Naive thymus-derived CD4-positive, alpha-beta T cell (primary cell): ENCODE results near the gene NEDD4L. TPM values are rescaled to one million over a fixed set of nuclear protein-coding genes. Genes with fewer than 3 reads are reported as not detected.

ENCODE experiments used
- ATAC-seq: fragments of 150-1000 bp; cut with Tn5 transposase; 2 replicates; pipeline ENCODE4 v1.10.0; 2021; ENCODE audit warnings: mild to moderate bottlenecking, moderate library complexity
- CTCF ChIA-PET: fragments of 350-600 bp; sonication (Branson Sonifier 250); formaldehyde crosslinking; loops from one replicate; lab custom pipeline; 2021; ENCODE audit warnings: antibody characterized with exemption; lab: Charles Lee
- POLR2A ChIA-PET: fragments of 350-600 bp; sonication (Branson Sonifier 250); formaldehyde crosslinking; loops from one replicate; lab custom pipeline; 2021; ENCODE audit warnings: antibody characterized with exemption, inconsistent platforms; lab: Charles Lee
- DNase-seq, 9 donors: peaks; one replicate each; pipeline versions ENCODE4 v3.0.0 to v3.0.0-alpha.2; 2020 to 2022; ENCODE audit warnings: mixed read lengths in 1 of 9
- H3K27ac ChIP-seq: one replicate; pipeline ENCODE4 v1.7.0; 2013; ENCODE audit warnings: mild to moderate bottlenecking, low read depth, low read length, moderate library complexity
- H3K27me3 ChIP-seq, 2 donors: one replicate each; pipeline ENCODE4 v1.7.0; 2013; ENCODE audit warnings: low read length in 2 of 2, mild to moderate bottlenecking in 2 of 2, moderate library complexity in 2 of 2; ENCODE audit not compliant: control insufficient read depth in 2 of 2, insufficient read depth in 2 of 2
- H3K36me3 ChIP-seq, 3 experiments: 1 replicate in 2 of 3; 2 replicates in 1 of 3; pipeline ENCODE4 v1.7.0; 2013; ENCODE audit warnings: low read length in 3 of 3, mild to moderate bottlenecking in 3 of 3, moderate library complexity in 1 of 3; ENCODE audit not compliant: insufficient read depth in 3 of 3, control insufficient read depth in 2 of 3
- H3K4me1 ChIP-seq, 2 donors: one replicate each; pipeline ENCODE4 v1.7.0; 2013; ENCODE audit warnings: low read length in 2 of 2, mild to moderate bottlenecking in 2 of 2, moderate library complexity in 1 of 2; ENCODE audit not compliant: control insufficient read depth in 2 of 2, insufficient read depth in 2 of 2
- H3K4me3 ChIP-seq: 2 replicates; pipeline ENCODE4 v1.7.0; 2013; ENCODE audit warnings: mild to moderate bottlenecking, low read length
- H3K9me3 ChIP-seq, 3 experiments: 1 replicate in 2 of 3; 2 replicates in 1 of 3; pipeline ENCODE4 v1.7.0; 2013; ENCODE audit warnings: low read length in 3 of 3; ENCODE audit not compliant: control insufficient read depth in 2 of 3
- H3K27ac Mint-ChIP-seq, 9 donors: one replicate each; pipeline ENCODE4 v1.8.0; 2020 to 2022; ENCODE audit warnings: mixed read lengths in 9 of 9, mild to moderate bottlenecking in 8 of 9, moderate library complexity in 5 of 9, inconsistent platforms in 2 of 9
- H3K27me3 Mint-ChIP-seq, 5 donors: one replicate each; pipeline ENCODE4 v1.8.0; 2021 to 2022; ENCODE audit warnings: mixed read lengths in 5 of 5, mild to moderate bottlenecking in 1 of 5
- H3K36me3 Mint-ChIP-seq, 5 donors: one replicate each; pipeline ENCODE4 v1.8.0; 2020 to 2022; ENCODE audit warnings: mixed read lengths in 5 of 5, mild to moderate bottlenecking in 3 of 5, inconsistent platforms in 1 of 5
- H3K4me1 Mint-ChIP-seq, 7 donors: one replicate each; pipeline ENCODE4 v1.8.0; 2020 to 2022; ENCODE audit warnings: mixed read lengths in 7 of 7, mild to moderate bottlenecking in 3 of 7, inconsistent platforms in 1 of 7
- H3K4me3 Mint-ChIP-seq, 10 donors: one replicate each; pipeline ENCODE4 v1.8.0; 2020 to 2022; ENCODE audit warnings: mild to moderate bottlenecking in 10 of 10, mixed read lengths in 10 of 10, moderate library complexity in 6 of 10, inconsistent platforms in 2 of 10
- H3K9me3 Mint-ChIP-seq, 11 donors: one replicate each; pipeline ENCODE4 v1.8.0; 2020 to 2022; ENCODE audit warnings: mixed read lengths in 11 of 11, mild to moderate bottlenecking in 4 of 11, inconsistent platforms in 1 of 11, moderate library complexity in 1 of 11
- intact Hi-C, 2 donors: fragments of 100-400 bp; cut with micrococcal nuclease; formaldehyde crosslinking; loops; one replicate each; pipeline ENCODE4 v1.15.1; 2023
- polyA plus RNA-seq, 2 donors: library from polyadenylated mRNA; unstranded; fragments of 300-500 nt; fragmentation: Illumina TruSeq; gene quantifications; one replicate each; pipeline ENCODE4 v1.2.3, GENCODE V29; 2021
- total RNA-seq, 6 experiments: library from RNA in 5 of 6; stranded (reverse) in 5 of 6; gene quantifications; 1 replicate in 5 of 6; 2 replicates in 1 of 6; pipeline ENCODE4 v1.2.3 and lab custom pipeline; 2021 to 2026

The NEDD4L gene
- total and polyA plus RNA-seq, 7 experiments from 2014 or later, result 1.1 to 10.3 (median 4.2) TPM

DNA sequence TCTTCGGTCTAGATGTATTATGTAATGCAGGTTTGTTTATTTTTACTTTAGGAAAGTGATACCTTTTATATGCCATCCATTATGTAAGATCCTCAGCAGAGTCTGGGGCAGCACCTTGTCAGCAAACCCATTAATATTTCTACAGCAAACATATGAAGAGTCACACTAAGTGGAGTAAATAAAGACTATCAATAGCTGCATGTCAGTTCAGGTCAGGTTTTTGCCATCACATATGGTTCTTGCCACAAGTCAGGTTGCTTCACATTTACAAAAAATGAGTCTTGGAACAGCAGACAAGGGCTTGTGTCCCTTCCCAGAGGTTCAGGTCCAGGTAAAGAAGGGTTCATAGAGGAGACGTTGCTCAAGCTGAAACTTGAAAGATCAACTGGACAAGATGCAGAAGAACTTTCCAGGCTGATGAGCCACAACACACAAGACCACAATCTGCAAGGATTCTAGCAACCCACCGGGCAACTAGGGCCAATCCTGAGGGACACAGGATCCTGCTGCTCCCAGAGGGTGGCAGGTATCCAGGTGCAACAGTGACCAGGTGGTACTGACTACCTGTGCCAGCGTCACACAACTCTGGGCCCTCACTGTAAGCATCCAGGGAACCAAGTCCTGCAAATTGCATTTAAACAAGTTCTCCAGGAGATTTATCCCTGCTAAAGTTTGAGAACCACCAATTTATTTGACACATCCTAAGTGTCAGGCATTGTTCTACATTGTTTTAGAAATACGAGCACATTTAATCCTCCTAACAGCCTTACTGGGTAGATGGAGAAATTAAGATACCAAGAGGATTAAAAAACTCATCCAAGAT lies 369.0 kb downstream of the NEDD4L start:
- intact Hi-C loops, result loop anchor here in 1 of 2 donors (1.0 kb wide), 1 partner anchor 21 kb away; no protein-coding TSS in a partner anchor
- no peak overlapping the region for H3K4me3 Mint-ChIP-seq
- H3K27ac Mint-ChIP-seq, result no peak overlapping the region

DNA sequence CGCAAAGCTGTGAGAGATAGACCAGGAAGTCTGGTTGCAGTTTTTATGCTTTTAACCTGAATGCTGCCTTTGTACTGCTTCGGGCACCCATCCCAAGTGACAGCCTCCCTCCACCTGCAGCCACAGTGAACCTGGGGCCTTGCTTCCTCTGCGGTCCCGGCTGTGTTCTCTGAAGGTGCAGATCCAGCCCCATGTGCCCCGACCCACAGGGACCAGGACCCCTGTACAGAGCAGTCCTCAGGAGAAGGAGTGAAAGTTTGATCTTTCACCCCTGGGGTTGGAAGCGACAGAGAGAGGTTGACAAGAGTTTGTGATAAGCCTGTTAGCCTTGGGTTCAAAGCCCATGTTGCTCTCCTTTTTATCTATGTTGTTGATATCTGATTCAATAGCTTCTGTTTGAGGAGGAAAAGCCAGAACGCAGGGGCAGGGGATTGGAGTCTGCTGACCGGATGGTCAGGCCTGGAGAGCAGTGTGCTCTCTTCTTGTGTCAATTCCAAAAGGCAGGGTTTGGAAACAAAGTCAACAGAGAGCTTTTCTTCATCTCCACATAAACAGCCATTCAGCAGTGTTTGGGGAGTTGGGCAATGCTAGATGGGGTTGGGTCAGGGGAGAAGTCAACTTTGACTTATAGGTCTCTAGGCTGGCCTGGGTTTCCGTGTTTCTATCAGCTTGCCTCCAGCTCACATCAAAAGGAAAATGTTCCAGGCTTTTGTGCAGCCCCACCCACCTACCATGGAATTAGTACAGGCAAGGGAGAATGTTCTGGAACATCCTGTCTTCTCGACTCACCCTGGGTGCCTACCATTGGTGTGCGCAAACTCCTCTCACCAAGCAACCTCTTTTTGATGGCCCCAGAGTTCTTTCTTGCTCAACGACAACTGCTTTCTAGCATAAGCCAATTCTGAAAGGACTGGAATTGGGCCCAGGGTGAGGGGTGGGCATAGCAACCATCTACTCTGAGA lies 369.9 kb downstream of the NEDD4L start:
- ATAC-seq (no peak), DNase-seq (no peak)
- CTCF ChIA-PET, result no interaction called here
- peaks cover 0 to 14% (median 7%) of the 10 kb centered on the region in 5 donors for H3K27me3 Mint-ChIP-seq
- Histone ChIP-seq H3K27ac (no peak overlapping the region), H3K4me3 (no peak overlapping the region), H3K9me3 (no peaks in the 10 kb centered on the region), H3K4me1 (no peaks in the 10 kb centered on the region), H3K27me3 (no peaks in the 10 kb centered on the region), H3K36me3 (no peaks in the 10 kb centered on the region)
- intact Hi-C loops, result loop anchor here in 1 of 2 donors (1.0 kb wide), 1 partner anchor 22 kb away; no protein-coding TSS in a partner anchor
- POLR2A ChIA-PET, result no interaction called here
- no peaks in the 10 kb centered on the region for H3K36me3 Mint-ChIP-seq
- no peaks in the 10 kb centered on the region for H3K4me1 Mint-ChIP-seq
- no peaks in the 10 kb centered on the region for H3K9me3 Mint-ChIP-seq
- H3K4me3 Mint-ChIP-seq, result no peak overlapping the region
- peak overlapping the region in 1 of 9 donors; percentile 37 for H3K27ac Mint-ChIP-seq

More for the DNA sequence above, 369.0 kb downstream of the NEDD4L start:
- Mint-ChIP-seq H3K27me3 (peaks cover 0 to 14% (median 5%) of the 10 kb centered on the region in 5 donors), H3K4me1 (no peaks in the 10 kb centered on the region), H3K36me3 (no peaks in the 10 kb centered on the region), H3K9me3 (no peaks in the 10 kb centered on the region)
- Histone ChIP-seq H3K9me3 (no peaks in the 10 kb centered on the region), H3K36me3 (no peaks in the 10 kb centered on the region), H3K27me3 (no peaks in the 10 kb centered on the region), H3K4me1 (no peaks in the 10 kb centered on the region), H3K27ac (no peak overlapping the region), H3K4me3 (no peak overlapping the region)
- DNase-seq (no peak), ATAC-seq (no peak)
- ChIA-PET CTCF (no interaction called here), POLR2A (no interaction called here)

- Histone ChIP-seq H3K4me3 (no peak overlapping the region), H3K27me3 (no peaks in the 10 kb centered on the region), H3K36me3 (no peaks in the 10 kb centered on the region), H3K4me1 (no peaks in the 10 kb centered on the region), H3K9me3 (no peaks in the 10 kb centered on the region), H3K27ac (no peak overlapping the region)
- Mint-ChIP-seq H3K27me3 (peaks cover 0 to 14% (median 7%) of the 10 kb centered on the region in 5 donors), H3K9me3 (peaks cover 0 to 9% (median 0%) of the 10 kb centered on the region in 11 donors), H3K36me3 (no peaks in the 10 kb centered on the region), H3K4me3 (no peak overlapping the region), H3K27ac (no peak overlapping the region), H3K4me1 (no peaks in the 10 kb centered on the region)
- ChIA-PET POLR2A (no interaction called here), CTCF (no interaction called here)
- ATAC-seq, result no peak
- no peak for DNase-seq
- intact Hi-C loops, result no loop called here
Measured at GRCh38 chr18:58416014-58416703, 372.1 kb downstream of the NEDD4L start.

DNA sequence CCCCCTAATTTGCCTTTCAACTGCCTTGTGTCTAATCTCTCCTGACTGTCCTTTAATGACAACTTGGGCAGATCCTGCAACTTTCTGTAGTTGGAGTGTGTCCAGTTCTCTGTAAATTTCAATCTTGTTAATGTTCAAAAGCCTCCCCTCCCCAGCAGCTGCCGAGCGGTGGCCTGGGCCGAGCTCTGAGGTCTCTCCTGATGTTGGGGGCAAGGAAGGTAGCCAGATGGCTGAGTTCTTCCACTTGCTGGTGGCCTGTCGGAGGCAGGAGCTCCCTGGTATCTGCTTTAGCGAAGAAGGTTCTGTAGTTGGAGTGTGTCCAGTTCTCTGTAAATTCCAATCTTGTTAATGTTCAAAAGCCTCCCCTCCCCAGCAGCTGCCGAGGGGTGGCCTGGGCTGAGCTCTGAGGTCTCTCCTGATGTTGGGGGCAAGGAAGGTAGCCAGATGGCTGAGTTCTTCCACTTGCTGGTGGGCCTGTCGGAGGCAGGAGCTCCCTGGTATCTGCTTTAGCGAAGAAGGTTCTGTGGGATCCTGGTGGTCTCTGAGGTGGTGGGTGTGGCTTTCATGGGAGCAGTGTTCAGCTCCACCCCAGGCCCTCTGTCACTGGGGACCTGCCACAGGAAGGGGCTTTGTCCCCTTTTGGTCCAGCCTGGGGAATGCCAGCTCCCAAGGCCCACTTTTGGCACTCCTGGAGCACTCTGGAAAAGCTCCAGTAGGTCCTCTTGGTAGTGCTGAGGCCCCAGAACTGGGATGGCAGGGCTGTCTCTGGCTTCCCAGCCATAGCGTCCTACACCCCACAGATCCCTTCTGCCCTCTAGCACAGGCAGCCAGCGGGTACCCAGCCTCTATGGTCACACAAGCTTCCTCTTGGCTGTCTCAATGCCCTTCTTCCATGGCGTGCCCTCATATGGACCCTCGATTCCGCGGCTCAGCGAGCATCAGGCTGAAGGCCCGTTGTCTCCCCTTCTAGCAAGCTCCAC lies 373.0 kb downstream of the NEDD4L start:
- Histone ChIP-seq H3K9me3 (no peaks in the 10 kb centered on the region), H3K36me3 (no peaks in the 10 kb centered on the region), H3K27ac (no peak overlapping the region), H3K4me3 (no peak overlapping the region), H3K27me3 (no peaks in the 10 kb centered on the region), H3K4me1 (no peaks in the 10 kb centered on the region)
- no peak overlapping the region for H3K27ac Mint-ChIP-seq
- no peak for DNase-seq
- peaks cover 0 to 9% (median 0%) of the 10 kb centered on the region in 11 donors for H3K9me3 Mint-ChIP-seq
- CTCF ChIA-PET, result no interaction called here
- H3K36me3 Mint-ChIP-seq, result no peaks in the 10 kb centered on the region
- H3K4me1 Mint-ChIP-seq, result no peaks in the 10 kb centered on the region
- H3K4me3 Mint-ChIP-seq, result no peak overlapping the region
- POLR2A ChIA-PET, result no interaction called here
- H3K27me3 Mint-ChIP-seq, result peaks cover 0 to 10% (median 7%) of the 10 kb centered on the region in 5 donors
- no peak for ATAC-seq
- intact Hi-C loops, result no loop called here

GRCh38 chr18:58417752-58418151 lies 373.7 kb downstream of the NEDD4L start:
- POLR2A ChIA-PET, result no interaction called here

More at GRCh38 chr18:58417752-58418151, 373.7 kb downstream of the NEDD4L start:
- Histone ChIP-seq H3K27ac (no peak overlapping the region), H3K4me1 (no peaks in the 10 kb centered on the region), H3K27me3 (no peaks in the 10 kb centered on the region), H3K36me3 (no peaks in the 10 kb centered on the region), H3K9me3 (no peaks in the 10 kb centered on the region), H3K4me3 (no peak overlapping the region)
- Mint-ChIP-seq H3K27ac (no peak overlapping the region), H3K4me1 (no peaks in the 10 kb centered on the region), H3K9me3 (peaks cover 0 to 9% (median 0%) of the 10 kb centered on the region in 11 donors), H3K4me3 (no peak overlapping the region), H3K27me3 (peaks cover 0 to 8% (median 7%) of the 10 kb centered on the region in 5 donors), H3K36me3 (no peaks in the 10 kb centered on the region)
- intact Hi-C loops, result no loop called here
- no peak for ATAC-seq
- CTCF ChIA-PET, result no interaction called here
- no peak for DNase-seq
